Lower lobe of right lung (tissue), 2 donors: Measurements from ENCODE around the gene F2RL3. TPM values are rescaled to one million over a fixed set of nuclear protein-coding genes. Genes with fewer than 3 reads are reported as not detected.

ENCODE experiments used
- ATAC-seq, 2 donors: fragments of 200-7000 bp; cut with Tn5 transposase; one replicate each; pipeline ENCODE4 v1.9.1; 2020 to 2022; ENCODE audit warnings: mild to moderate bottlenecking in 2 of 2, moderate library complexity in 2 of 2
- DNase-seq: peaks from one replicate; pipeline ENCODE4 v3.0.0-alpha.2; 2020
- H3K27ac ChIP-seq: fragments of 200-600 bp; one replicate; pipeline ENCODE4 v1.8.0; 2022
- H3K27me3 ChIP-seq: fragments of 200-600 bp; one replicate; pipeline ENCODE4 v1.8.0; 2022; ENCODE audit warnings: low read depth
- H3K36me3 ChIP-seq: fragments of 200-600 bp; one replicate; pipeline ENCODE4 v1.8.0; 2022; ENCODE audit warnings: mild to moderate bottlenecking
- H3K4me1 ChIP-seq: fragments of 200-600 bp; one replicate; pipeline ENCODE4 v1.8.0; 2022
- H3K4me3 ChIP-seq: fragments of 200-600 bp; one replicate; pipeline ENCODE4 v1.8.0; 2022; ENCODE audit warnings: mild to moderate bottlenecking
- H3K9me3 ChIP-seq: fragments of 200-600 bp; one replicate; pipeline ENCODE4 v1.8.0; 2022
- intact Hi-C: fragments of 100-400 bp; cut with DNase I; formaldehyde crosslinking; loops from one replicate; pipeline ENCODE4 v1.11.0; 2022
- long read RNA-seq: library from polyadenylated mRNA; unstranded; transcript quantifications from one replicate; pipeline ENCODE4 v2.0.0, GENCODE V29; 2021
- total RNA-seq: library from RNA; stranded (reverse); fragmentation: NEBNext Ultra II Directional; extraction: Animal tissue kit (Norgen Biotek cat#: 25700); gene quantifications from one replicate; pipeline ENCODE4 v1.2.1, GENCODE V29; 2021
- TF ChIP-seq, protein P1 (sequence below): fragments of 200-600 bp; IDR thresholded peaks from one replicate; pipeline ENCODE4 v1.8.0; 2022; ENCODE audit warnings: antibody characterized with exemption, mild to moderate bottlenecking
- donor health status: DM: no; HTN: yes; CAD: no; lungs with severe emphysema.

F2RL3 gene
- total RNA-seq = 22.5 TPM
- long read RNA-seq, transcript F2RL3-201 (2 exons, 3,473 nt) = major isoform, 47 of 80 reads
- long read RNA-seq, partial matches to known transcripts = 0 of 80 reads
- long read RNA-seq, other reads (novel, unspliced or antisense) = 31 of 80 reads

DNA sequence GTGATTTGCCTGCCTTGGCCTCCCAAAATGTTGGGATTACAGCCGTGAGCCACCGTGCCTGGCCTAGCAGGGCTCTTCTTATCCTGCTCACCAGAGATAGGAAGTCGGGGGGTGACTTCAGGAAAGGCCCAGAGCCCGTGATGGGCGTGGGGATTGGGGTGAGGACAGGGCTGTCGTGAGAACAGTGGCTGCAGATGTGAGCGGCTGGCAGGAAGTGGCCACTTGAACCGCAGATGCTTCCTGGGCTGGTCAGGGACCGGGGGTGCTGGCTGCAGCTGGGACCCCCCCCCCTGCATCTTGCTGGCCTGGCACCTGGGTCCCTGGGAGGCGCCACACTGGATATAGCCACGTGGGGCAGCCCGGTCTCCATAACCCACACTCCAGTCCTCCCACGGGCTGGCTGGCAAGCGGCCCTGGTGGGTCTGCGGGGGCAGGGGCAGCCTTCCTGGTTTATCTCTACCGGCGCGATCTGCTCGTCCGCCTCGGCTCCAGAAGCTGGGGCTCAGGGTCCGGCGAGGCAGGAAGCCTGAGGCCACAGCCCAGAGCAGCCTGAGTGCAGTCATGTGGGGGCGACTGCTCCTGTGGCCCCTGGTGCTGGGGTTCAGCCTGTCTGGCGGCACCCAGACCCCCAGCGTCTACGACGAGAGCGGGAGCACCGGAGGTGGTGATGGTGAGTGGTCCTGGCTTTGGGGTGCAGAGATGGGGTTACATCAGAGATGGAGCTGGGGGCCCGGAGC, at the start of gene F2RL3:
F2RL3 (plus strand) TSS at position 371 of the 737 bp plus-strand sequence; CDS start at position 562, 191 bp downstream.
- peak; percentile 72 for DNase-seq
- H3K4me1 ChIP-seq = peaks cover 42% of the 10 kb centered on the region
- H3K4me3 ChIP-seq = peak within 1 kb of the TSS; percentile 49
- no peaks in the 10 kb centered on the region for H3K9me3 ChIP-seq
- ATAC-seq = peak; percentile 22 to 45
- no peaks in the 10 kb centered on the region for H3K27me3 ChIP-seq
- peak within 1 kb of the TSS; percentile 84 for H3K27ac ChIP-seq
- TF ChIP-seq, protein P1, sequence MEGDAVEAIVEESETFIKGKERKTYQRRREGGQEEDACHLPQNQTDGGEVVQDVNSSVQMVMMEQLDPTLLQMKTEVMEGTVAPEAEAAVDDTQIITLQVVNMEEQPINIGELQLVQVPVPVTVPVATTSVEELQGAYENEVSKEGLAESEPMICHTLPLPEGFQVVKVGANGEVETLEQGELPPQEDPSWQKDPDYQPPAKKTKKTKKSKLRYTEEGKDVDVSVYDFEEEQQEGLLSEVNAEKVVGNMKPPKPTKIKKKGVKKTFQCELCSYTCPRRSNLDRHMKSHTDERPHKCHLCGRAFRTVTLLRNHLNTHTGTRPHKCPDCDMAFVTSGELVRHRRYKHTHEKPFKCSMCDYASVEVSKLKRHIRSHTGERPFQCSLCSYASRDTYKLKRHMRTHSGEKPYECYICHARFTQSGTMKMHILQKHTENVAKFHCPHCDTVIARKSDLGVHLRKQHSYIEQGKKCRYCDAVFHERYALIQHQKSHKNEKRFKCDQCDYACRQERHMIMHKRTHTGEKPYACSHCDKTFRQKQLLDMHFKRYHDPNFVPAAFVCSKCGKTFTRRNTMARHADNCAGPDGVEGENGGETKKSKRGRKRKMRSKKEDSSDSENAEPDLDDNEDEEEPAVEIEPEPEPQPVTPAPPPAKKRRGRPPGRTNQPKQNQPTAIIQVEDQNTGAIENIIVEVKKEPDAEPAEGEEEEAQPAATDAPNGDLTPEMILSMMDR = no peak
- H3K36me3 ChIP-seq = no peaks in the 10 kb centered on the region
- intact Hi-C loops = no loop called here

- TF ChIP-seq, protein P1 = no peak
- Histone ChIP-seq H3K9me3 (no peaks in the 10 kb centered on the region), H3K4me1 (peaks cover 3% of the 10 kb centered on the region), H3K36me3 (peaks cover 97% of the 10 kb centered on the region), H3K4me3 (no peak overlapping the region), H3K27ac (no peak overlapping the region), H3K27me3 (no peaks in the 10 kb centered on the region)
- ATAC-seq (no peak), DNase-seq (no peak)
- intact Hi-C loops = no loop called here
These were observed 47.3 kb upstream of the F2RL3 start for GRCh38 chr19:16841391-16841926.

GRCh38 chr19:16846901-16847300, 41.9 kb upstream of the F2RL3 start:
- TF ChIP-seq, protein P1 = no peak
- H3K4me1 ChIP-seq = peaks cover 4% of the 10 kb centered on the region
- no peak for DNase-seq
- intact Hi-C loops = no loop called here
- no peak overlapping the region for H3K27ac ChIP-seq
- peak in 1 of 2 donors; percentile 16 for ATAC-seq
- no peaks in the 10 kb centered on the region for H3K9me3 ChIP-seq
- peaks cover 100% of the 10 kb centered on the region for H3K36me3 ChIP-seq
- no peaks in the 10 kb centered on the region for H3K27me3 ChIP-seq
- H3K4me3 ChIP-seq = no peak overlapping the region

- Histone ChIP-seq H3K4me1 (peaks cover 4% of the 10 kb centered on the region), H3K36me3 (peaks cover 100% of the 10 kb centered on the region), H3K27me3 (no peaks in the 10 kb centered on the region), H3K9me3 (no peaks in the 10 kb centered on the region), H3K27ac (no peak overlapping the region), H3K4me3 (no peak overlapping the region)
- DNase-seq (no peak), ATAC-seq (peak; percentile 59 to 72)
- intact Hi-C loops = no loop called here
- TF ChIP-seq, protein P1 = no peak
These were observed 41.4 kb upstream of the F2RL3 start for GRCh38 chr19:16847430-16847829.

GRCh38 chr19:16849168-16849567, 39.6 kb upstream of the F2RL3 start:
- H3K36me3 ChIP-seq = peaks cover 100% of the 10 kb centered on the region
- no peaks in the 10 kb centered on the region for H3K9me3 ChIP-seq
- H3K27ac ChIP-seq = no peak overlapping the region
- no peak for DNase-seq
- H3K4me3 ChIP-seq = no peak overlapping the region
- no peaks in the 10 kb centered on the region for H3K27me3 ChIP-seq
- TF ChIP-seq, protein P1 = no peak
- H3K4me1 ChIP-seq = peaks cover 4% of the 10 kb centered on the region
- no peak for ATAC-seq
- intact Hi-C loops = no loop called here
